GM18873 (cell line): ENCODE data around the gene MYH4.

ENCODE experiments used
- ATAC-seq: cut with Tn5 transposase; IDR thresholded peaks from one replicate; pipeline ENCODE4 v1.9.1; 2021; ENCODE audit warnings: mild to moderate bottlenecking, moderate library complexity, moderate number of reproducible peaks; ENCODE audit not compliant: unreplicated experiment, low FRiP score

Gene MYH4

GRCh38 chr17:10469459-10469858, at the start of gene MYH4:
Gene MYH4, minus strand, starts transcription at chr17:10469559. Its CDS starts 2,814 bp downstream, at chr17:10466745.
- no peak for ATAC-seq

GRCh38 chr17:10518271-10519037, 49.1 kb upstream of the MYH4 start, which contains the start of gene MYH1:
Gene MYH1, minus strand, starts transcription at chr17:10518542. Its CDS starts 1,900 bp downstream, at chr17:10516642.
- no peak for ATAC-seq

- no peak for ATAC-seq
Observed at GRCh38 chr17:10516638-10517037, 47.3 kb upstream of the MYH4 start.

- ATAC-seq = no peak
Observed at GRCh38 chr17:10516065-10516464, 46.7 kb upstream of the MYH4 start.

GRCh38 chr17:10513299-10514067, 44.1 kb upstream of the MYH4 start:
- no peak for ATAC-seq

- no peak for ATAC-seq
Observed at GRCh38 chr17:10512856-10513255, 43.5 kb upstream of the MYH4 start.

GRCh38 chr17:10499950-10500349, 30.6 kb upstream of the MYH4 start:
- ATAC-seq = no peak

GRCh38 chr17:10492004-10492403, 22.6 kb upstream of the MYH4 start:
- no peak for ATAC-seq

- no peak for ATAC-seq
Observed at GRCh38 chr17:10482252-10482651, 12.9 kb upstream of the MYH4 start.

- no peak for ATAC-seq
Observed at GRCh38 chr17:10477701-10478100, 8.3 kb upstream of the MYH4 start.

- no peak for ATAC-seq
Observed at GRCh38 chr17:10474536-10474935, 5.2 kb upstream of the MYH4 start.

- no peak for ATAC-seq
Observed at GRCh38 chr17:10471858-10472257, 2.5 kb upstream of the MYH4 start.

GRCh38 chr17:10463402-10463801, 6.0 kb downstream of the MYH4 start:
- ATAC-seq = no peak

- ATAC-seq = no peak
Observed at GRCh38 chr17:10460062-10460461, 9.3 kb downstream of the MYH4 start.

GRCh38 chr17:10458701-10459100, 10.7 kb downstream of the MYH4 start:
- no peak for ATAC-seq

GRCh38 chr17:10457952-10458351, 11.4 kb downstream of the MYH4 start:
- no peak for ATAC-seq

GRCh38 chr17:10447026-10447931, 22.1 kb downstream of the MYH4 start:
- no peak for ATAC-seq

GRCh38 chr17:10439816-10440215, 29.5 kb downstream of the MYH4 start:
- ATAC-seq = no peak

GRCh38 chr17:10435096-10435495, 34.3 kb downstream of the MYH4 start:
- ATAC-seq = no peak

- ATAC-seq = no peak
Observed at GRCh38 chr17:10429421-10430045, 39.8 kb downstream of the MYH4 start.
